Ovary (tissue), 9 donors: ENCODE results near the gene IGF2BP1. TPM values are rescaled to one million over a fixed set of nuclear protein-coding genes. Genes with fewer than 3 reads are reported as not detected.

Experiments
- DNase-seq, 5 donors: peaks; one replicate each; pipeline ENCODE4 v3.0.0-alpha.2; 2019 to 2020
- H3K27ac ChIP-seq, 2 donors: fragments of 200-600 bp; one replicate each; pipeline versions ENCODE4 v1.5.1 to v1.8.0; 2019 to 2022
- H3K27me3 ChIP-seq: fragments of 200-600 bp; one replicate; pipeline ENCODE4 v1.8.0; 2022
- H3K36me3 ChIP-seq: fragments of 200-600 bp; sonication (generic); one replicate; pipeline ENCODE4 v1.5.1; 2019
- H3K4me1 ChIP-seq: one replicate; pipeline ENCODE4 v1.8.1; 2013; ENCODE audit warnings: mild to moderate bottlenecking, moderate library complexity; ENCODE audit not compliant: insufficient read depth
- H3K4me3 ChIP-seq: fragments of 200-600 bp; sonication (generic); one replicate; pipeline ENCODE4 v1.5.1; 2017
- H3K9me3 ChIP-seq, 2 donors: fragments of 200-600 bp in 1 of 2; sonication (generic) in 1 of 2; one replicate each; pipeline versions ENCODE4 v1.5.1 to v1.8.1; 2013 to 2019; ENCODE audit warnings: mild to moderate bottlenecking in 1 of 2, moderate library complexity in 1 of 2
- CTCF ChIP-seq, 3 donors: fragments of 450-650 bp in 2 of 3; fragments of 200-600 bp in 1 of 3; IDR thresholded peaks; one replicate each; pipeline versions ENCODE4 v1.5.1 to v1.8.0; 2016 to 2022; ENCODE audit warnings: antibody characterized with exemption in 3 of 3, mild to moderate bottlenecking in 1 of 3
- EP300 ChIP-seq: sonication (generic); formaldehyde crosslinking; IDR thresholded peaks from one replicate; pipeline ENCODE4 v1.6.1; 2017; ENCODE audit warnings: antibody characterized with exemption
- POLR2A ChIP-seq: fragments of 450-650 bp; IDR thresholded peaks from one replicate; pipeline ENCODE4 v1.6.1; 2017; ENCODE audit warnings: antibody characterized with exemption, mild to moderate bottlenecking, moderate library complexity
- WGBS, 3 donors: extraction: QIAGEN DNeasy Blood & Tissue Kit in 1 of 3; methylation state at CpG; one replicate each; pipeline versions ENCODE4 v1.1.5 to v1.1.7; 2013 to 2017; 5-methylcytosine and 5-hydroxymethylcytosine counted together
- intact Hi-C, 4 donors: fragments of 100-400 bp; cut with DNase I; formaldehyde crosslinking; loops; one replicate each; pipeline versions ENCODE4 v1.11.0 to v1.15.1; 2022 to 2023
- polyA plus RNA-seq, 2 donors: library from polyadenylated mRNA; stranded (reverse); fragments of 200-250 nt in 1 of 2; fragments of 350-450 nt in 1 of 2; fragmentation: Illumina TruSeq in 1 of 2; extraction: RNeasy Lipid Tissue Mini Kit (QIAGEN cat#74804) in 1 of 2; gene quantifications; one replicate each; pipeline ENCODE4 v1.2.3, GENCODE V29; 2013 to 2014
- total RNA-seq, 7 donors: library from RNA; depleted of rRNA in 2 of 7; stranded (reverse); fragments of >200 nt in 2 of 7; fragmentation: NEBNext Ultra II Directional in 3 of 7; extraction: Animal tissue kit (Norgen Biotek cat#: 25700) in 3 of 7; gene quantifications; one replicate each; pipeline versions ENCODE4 v1.1.0 to v1.2.4, GENCODE V29; 2016 to 2023
- donor health status: DM: no; HTN: no; CAD: no; lungs with moderate emphysema.
- donor health status: DM: no; HTN: no; CAD: no.
- donor health status: Bipolar disorder and iron deficiency.
- donor health status: DM: yes; HTN: yes; CAD: no.
- donor health status: DM: no; HTN: no; CAD: no.
- donor health status: DM: yes; HTN: yes; CAD: no.

Gene IGF2BP1
- total and polyA plus RNA-seq, 9 donors, result 0.12 to 1.0 TPM; not detected in 7

- no peak overlapping the region for H3K27ac ChIP-seq
- no peaks in the 10 kb centered on the region for H3K27me3 ChIP-seq
- H3K4me1 ChIP-seq, result no peaks in the 10 kb centered on the region
- H3K9me3 ChIP-seq, result no peaks in the 10 kb centered on the region
- no peak for DNase-seq
- 28 to 59% (median 51%) methylated on average over 1 of the region's 1 CpG for WGBS, 3 donors
- H3K36me3 ChIP-seq, result no peaks in the 10 kb centered on the region
- TF ChIP-seq POLR2A (no peak), CTCF (IDR thresholded peaks at IDR 0.05) (no peak), EP300 (no peak)
- no peak overlapping the region for H3K4me3 ChIP-seq
- intact Hi-C loops, result no loop called here
These were observed 54.1 kb downstream of the IGF2BP1 start for GRCh38 chr17:49051269-49051668.

DNA sequence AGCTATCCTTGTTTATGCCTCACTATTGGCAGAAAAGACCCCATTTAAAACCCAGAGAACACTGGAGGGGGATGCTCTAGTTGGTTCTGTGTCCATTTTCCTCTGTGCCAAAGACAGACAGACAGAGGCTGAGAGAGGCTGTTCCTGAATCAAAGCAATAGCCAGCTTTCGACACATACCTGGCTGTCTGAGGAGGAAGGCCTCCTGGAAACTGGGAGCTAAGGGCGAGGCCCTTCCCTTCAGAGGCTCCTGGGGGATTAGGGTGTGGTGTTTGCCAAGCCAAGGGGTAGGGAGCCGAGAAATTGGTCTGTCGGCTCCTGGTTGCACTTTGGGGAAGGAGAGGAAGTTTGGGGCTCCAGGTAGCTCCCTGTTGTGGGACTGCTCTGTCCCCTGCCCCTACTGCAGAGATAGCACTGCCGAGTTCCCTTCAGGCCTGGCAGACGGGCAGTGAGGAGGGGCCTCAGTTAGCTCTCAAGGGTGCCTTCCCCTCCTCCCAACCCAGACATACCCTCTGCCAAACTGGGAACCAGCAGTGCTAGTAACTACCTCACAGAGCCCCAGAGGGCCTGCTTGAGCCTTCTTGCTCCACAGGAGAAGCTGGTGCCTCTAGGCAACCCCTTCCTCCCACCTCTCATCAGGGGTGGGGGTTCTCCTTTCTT is 56.1 kb downstream of the IGF2BP1 start:
- Histone ChIP-seq H3K9me3 (no peaks in the 10 kb centered on the region), H3K27ac (no peak overlapping the region), H3K4me3 (no peak overlapping the region), H3K36me3 (no peaks in the 10 kb centered on the region), H3K4me1 (no peaks in the 10 kb centered on the region), H3K27me3 (no peaks in the 10 kb centered on the region)
- no peak for TF ChIP-seq EP300
- no peak for TF ChIP-seq POLR2A
- no peak for TF ChIP-seq CTCF (IDR thresholded peaks at IDR 0.05)
- intact Hi-C loops, result no loop called here
- WGBS, 3 donors, result 67 to 70% (median 68%) methylated on average over 6 of the region's 6 CpGs
- no peak for DNase-seq

GRCh38 chr17:49054342-49055092 is 57.3 kb downstream of the IGF2BP1 start:
- Histone ChIP-seq H3K4me1 (no peaks in the 10 kb centered on the region), H3K36me3 (no peaks in the 10 kb centered on the region), H3K4me3 (no peak overlapping the region), H3K9me3 (no peaks in the 10 kb centered on the region), H3K27ac (no peak overlapping the region), H3K27me3 (no peaks in the 10 kb centered on the region)
- intact Hi-C loops, result no loop called here
- no peak for DNase-seq
- 59 to 79% (median 67%) methylated on average over 6 of the region's 6 CpGs for WGBS, 3 donors
- TF ChIP-seq POLR2A (no peak), CTCF (IDR thresholded peaks at IDR 0.05) (no peak), EP300 (no peak)

DNA sequence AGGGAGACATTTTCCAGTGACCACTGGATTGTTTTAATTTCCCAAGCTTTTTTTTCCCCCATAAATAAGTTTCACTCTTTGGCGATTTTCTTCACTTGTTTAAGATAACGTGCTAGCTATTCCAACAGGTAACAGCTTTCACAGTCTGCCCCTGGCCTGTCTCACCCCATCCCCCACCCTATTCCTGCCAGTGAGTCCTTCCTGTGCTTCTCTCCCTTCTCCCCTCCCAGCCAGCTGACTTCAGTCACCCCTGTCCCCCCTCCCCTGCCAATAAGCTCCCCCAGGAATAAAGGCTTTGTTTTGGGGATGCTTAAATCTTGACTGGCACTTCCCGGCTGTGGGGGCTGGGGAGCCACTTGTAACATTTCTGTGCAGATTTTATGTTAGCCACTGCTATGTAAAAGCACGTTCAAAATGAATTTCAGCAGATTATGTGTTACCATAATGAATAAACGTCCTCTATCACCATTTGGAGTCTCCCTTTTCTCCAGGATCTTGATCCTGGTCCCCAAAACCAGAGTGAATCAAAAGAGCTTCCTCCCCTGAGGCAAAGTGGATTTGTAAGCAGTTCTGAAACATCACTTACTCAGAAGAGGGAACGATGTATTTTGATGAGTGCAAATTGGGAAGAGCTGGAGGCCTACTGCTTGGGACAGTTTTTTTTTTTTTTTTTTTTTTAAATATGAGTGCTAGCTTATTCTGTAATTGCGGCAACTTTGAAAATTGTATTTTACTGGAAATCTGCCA is 58.2 kb downstream of the IGF2BP1 start:
- intact Hi-C loops, result no loop called here
- WGBS, 3 donors, result 39 to 48% (median 40%) methylated on average over 7 of the region's 7 CpGs
- no peaks in the 10 kb centered on the region for H3K9me3 ChIP-seq
- H3K4me1 ChIP-seq, result no peaks in the 10 kb centered on the region
- H3K4me3 ChIP-seq, result no peak overlapping the region
- no peak overlapping the region for H3K27ac ChIP-seq
- no peak for DNase-seq
- H3K36me3 ChIP-seq, result no peaks in the 10 kb centered on the region
- TF ChIP-seq CTCF (IDR thresholded peaks at IDR 0.05), result no peak
- TF ChIP-seq POLR2A, result no peak
- TF ChIP-seq EP300, result no peak
- no peaks in the 10 kb centered on the region for H3K27me3 ChIP-seq
